ENCODE results near the gene AJAP1.

- TF ChIP-seq SKIL (CRISPR knock-in tag; IDR thresholded peaks at IDR 0.05; ENCODE audit: borderline replicate concordance) = no peak
- TF ChIP-seq EEA1 (CRISPR knock-in tag; IDR thresholded peaks at IDR 0.05; ENCODE audit: borderline replicate concordance) = no peak
- TF ChIP-seq CEBPB (IDR thresholded peaks at IDR 0.05; ENCODE audit: borderline replicate concordance, low read depth, low read length) = no peak
- no peak for TF ChIP-seq ZNF350 (CRISPR knock-in tag; IDR thresholded peaks at IDR 0.05; ENCODE audit: borderline replicate concordance, low read depth)
Observed at GRCh38 chr1:4830707-4831106, 176.3 kb downstream of the AJAP1 start.
